ENCODE results near the gene NUDT8. TPM values are rescaled to one million over a fixed set of nuclear protein-coding genes. Genes with fewer than 3 reads are reported as not detected.

NUDT8 gene, protein sequence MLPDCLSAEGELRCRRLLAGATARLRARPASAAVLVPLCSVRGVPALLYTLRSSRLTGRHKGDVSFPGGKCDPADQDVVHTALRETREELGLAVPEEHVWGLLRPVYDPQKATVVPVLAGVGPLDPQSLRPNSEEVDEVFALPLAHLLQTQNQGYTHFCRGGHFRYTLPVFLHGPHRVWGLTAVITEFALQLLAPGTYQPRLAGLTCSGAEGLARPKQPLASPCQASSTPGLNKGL
- total RNA-seq (10 to 100 TPM in 1 of 4 donors, 1 to 10 TPM in 3; 3.6 to 10.9 (median 7.0) TPM), polyA plus RNA-seq (10 to 100 TPM; 29.6 to 63.1 (median 51.1) TPM)

DNA sequence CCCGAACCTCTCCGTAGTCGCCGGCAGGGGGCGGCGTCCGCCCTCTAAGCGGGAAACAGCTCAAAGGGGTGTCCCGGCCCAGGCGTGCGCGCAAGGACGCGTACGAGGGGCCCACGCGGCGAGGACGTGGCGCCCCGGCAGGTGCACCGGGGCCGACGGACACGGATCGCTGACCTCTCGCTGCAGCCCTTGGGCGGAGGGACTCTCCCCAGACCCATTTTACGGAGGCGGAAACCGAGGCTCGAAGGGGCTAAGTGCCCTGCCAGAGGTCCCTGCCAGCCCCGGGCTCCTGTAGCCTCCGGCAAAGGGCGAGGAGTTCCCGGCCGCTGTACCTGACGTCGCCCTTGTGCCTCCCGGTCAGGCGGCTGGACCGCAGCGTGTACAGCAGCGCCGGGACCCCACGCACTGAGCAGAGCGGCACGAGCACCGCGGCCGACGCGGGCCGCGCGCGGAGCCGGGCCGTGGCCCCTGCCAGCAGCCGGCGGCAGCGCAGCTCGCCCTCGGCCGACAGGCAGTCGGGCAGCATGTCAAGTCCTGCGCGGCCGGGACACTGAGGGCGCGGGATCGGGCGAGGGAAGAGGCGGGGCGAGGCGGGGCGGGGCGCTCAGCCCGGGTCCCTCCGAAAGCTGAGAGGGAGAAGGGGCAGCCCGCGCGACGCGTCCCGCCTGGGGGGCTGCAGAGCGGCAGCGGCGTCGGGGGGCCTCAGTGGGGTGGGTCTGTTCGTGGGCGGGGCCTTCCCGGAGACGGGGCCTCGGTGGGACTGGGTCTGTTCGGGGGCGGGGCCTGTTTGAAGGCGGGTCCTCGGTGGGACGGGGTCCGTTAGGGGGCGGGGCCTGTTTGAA is at the start of gene NUDT8:
Gene NUDT8, minus strand, starts transcription at position 552 of the 842 bp plus-strand sequence. Its CDS starts 26 bp downstream, at position 526.
- no peak for TF ChIP-seq POLR2A (IDR thresholded peaks at IDR 0.05)
- no peak for TF ChIP-seq EP300 (IDR thresholded peaks at IDR 0.05)
- peak; percentile 51 to 70 (median 60) for TF ChIP-seq POLR2AphosphoS5 (IDR thresholded peaks at IDR 0.05)
- TF ChIP-seq, protein P1, sequence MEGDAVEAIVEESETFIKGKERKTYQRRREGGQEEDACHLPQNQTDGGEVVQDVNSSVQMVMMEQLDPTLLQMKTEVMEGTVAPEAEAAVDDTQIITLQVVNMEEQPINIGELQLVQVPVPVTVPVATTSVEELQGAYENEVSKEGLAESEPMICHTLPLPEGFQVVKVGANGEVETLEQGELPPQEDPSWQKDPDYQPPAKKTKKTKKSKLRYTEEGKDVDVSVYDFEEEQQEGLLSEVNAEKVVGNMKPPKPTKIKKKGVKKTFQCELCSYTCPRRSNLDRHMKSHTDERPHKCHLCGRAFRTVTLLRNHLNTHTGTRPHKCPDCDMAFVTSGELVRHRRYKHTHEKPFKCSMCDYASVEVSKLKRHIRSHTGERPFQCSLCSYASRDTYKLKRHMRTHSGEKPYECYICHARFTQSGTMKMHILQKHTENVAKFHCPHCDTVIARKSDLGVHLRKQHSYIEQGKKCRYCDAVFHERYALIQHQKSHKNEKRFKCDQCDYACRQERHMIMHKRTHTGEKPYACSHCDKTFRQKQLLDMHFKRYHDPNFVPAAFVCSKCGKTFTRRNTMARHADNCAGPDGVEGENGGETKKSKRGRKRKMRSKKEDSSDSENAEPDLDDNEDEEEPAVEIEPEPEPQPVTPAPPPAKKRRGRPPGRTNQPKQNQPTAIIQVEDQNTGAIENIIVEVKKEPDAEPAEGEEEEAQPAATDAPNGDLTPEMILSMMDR (IDR thresholded peaks at IDR 0.05): peak; percentile 67 to 90 (median 86)
- intact Hi-C loops (cut with DNase I): loop anchor here (1.0 to 2.0 kb wide), 4 partner anchors 23 to 176 kb away; partner anchors contain the start of gene NDUFV1
- Histone ChIP-seq H3K4me1 (peaks cover 0 to 29% (median 19%) of the 10 kb centered on the region in 4 donors), H3K27me3 (no peaks in the 10 kb centered on the region), H3K4me3 (peak within 1 kb of the TSS; percentile 63 to 78 (median 68)), H3K9me3 (no peaks in the 10 kb centered on the region), H3K36me3 (no peaks in the 10 kb centered on the region), H3K27ac (peak within 1 kb of the TSS; percentile 95 to 98 (median 97))
- DNase-seq: peak; percentile 93
- WGBS, 2 donors: 1% methylated on average over 102 of the region's 102 CpGs

DNA sequence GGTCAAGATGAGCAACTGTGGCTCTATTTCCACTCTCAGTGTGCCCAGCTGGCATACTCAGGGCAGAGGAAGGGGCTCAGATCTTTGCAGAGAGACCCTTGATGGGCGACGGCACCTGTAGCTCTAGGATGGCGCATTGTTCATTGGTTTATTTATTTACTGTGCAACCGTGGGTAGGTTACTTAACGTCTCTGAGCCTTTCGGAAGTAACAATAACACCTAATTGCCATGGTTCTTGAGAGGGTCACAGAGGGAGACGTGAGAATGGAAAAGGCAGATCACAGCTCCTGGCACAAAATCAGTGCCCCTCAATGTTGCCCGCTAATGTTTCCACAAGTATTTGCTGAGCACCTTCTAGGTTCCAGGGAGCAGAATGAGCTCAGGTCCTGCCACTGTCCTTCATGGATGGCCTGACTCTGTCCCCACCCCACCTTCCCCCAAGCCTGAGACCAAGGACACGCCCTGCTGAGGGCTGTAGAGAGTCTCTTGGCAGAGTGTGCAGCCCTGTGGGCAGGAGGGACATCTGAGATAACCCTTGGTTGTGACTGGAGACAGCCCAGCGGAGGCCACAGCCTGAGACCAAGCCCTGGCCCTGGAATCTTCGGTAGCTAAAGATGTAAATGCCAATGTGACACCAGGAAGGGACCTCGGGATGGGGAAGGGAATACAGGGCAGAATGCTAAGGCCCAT is 45.5 kb upstream of the NUDT8 start:
- Histone ChIP-seq H3K4me3 (no peak overlapping the region), H3K27ac (no peak overlapping the region), H3K36me3 (no peaks in the 10 kb centered on the region), H3K9me3 (no peaks in the 10 kb centered on the region), H3K27me3 (peaks cover 0 to 8% (median 0%) of the 10 kb centered on the region in 3 donors), H3K4me1 (no peaks in the 10 kb centered on the region)
- 46 to 83% methylated on average over 12 of the region's 12 CpGs for WGBS, 2 donors
- DNase-seq: no peak
- TF ChIP-seq POLR2A (IDR thresholded peaks at IDR 0.05) (no peak), POLR2AphosphoS5 (IDR thresholded peaks at IDR 0.05) (no peak), EP300 (IDR thresholded peaks at IDR 0.05) (no peak)
- TF ChIP-seq, protein P1 (IDR thresholded peaks at IDR 0.05): no peak
- intact Hi-C loops (cut with DNase I): no loop called here

DNA sequence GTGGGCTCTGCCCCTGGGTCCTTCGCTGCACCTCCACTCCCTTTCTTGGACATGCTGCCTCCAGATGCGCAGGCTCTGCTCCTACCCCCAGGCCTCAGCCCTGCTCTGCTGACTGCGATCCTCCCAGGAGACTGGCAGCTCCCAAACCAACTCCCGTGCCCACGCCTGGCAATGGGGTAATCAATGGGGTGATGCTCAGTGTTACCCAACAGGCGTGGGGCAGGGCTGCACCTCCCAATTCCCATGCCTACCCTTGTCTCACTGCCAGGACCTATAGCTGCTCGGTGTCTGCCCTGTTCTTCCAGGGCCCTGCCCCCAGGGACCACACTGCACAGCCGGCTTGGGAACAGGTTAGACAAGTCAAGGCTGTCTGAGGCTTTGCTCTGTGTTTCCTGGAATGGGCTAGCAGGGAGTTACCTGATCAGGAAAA is 44.7 kb upstream of the NUDT8 start, which contains the start of gene ALDH3B2:
Gene ALDH3B2, minus strand, starts transcription at position 182 of the 430 bp plus-strand sequence. CDS start 7,688 bp downstream, outside the sequence.
- no peak for DNase-seq
- no peaks in the 10 kb centered on the region for H3K36me3 ChIP-seq
- H3K4me3 ChIP-seq: no peak within 1 kb of the TSS
- H3K9me3 ChIP-seq: no peaks in the 10 kb centered on the region
- no peak within 1 kb of the TSS for H3K27ac ChIP-seq
- peaks cover 0 to 8% (median 0%) of the 10 kb centered on the region in 3 donors for H3K27me3 ChIP-seq
- no peaks in the 10 kb centered on the region for H3K4me1 ChIP-seq
- intact Hi-C loops (cut with DNase I): no loop called here
- WGBS, 2 donors: 19 to 69% methylated on average over 8 of the region's 8 CpGs
- TF ChIP-seq EP300 (IDR thresholded peaks at IDR 0.05) (no peak), POLR2AphosphoS5 (IDR thresholded peaks at IDR 0.05) (no peak), POLR2A (IDR thresholded peaks at IDR 0.05) (no peak)
- TF ChIP-seq, protein P1 (IDR thresholded peaks at IDR 0.05): no peak

DNA sequence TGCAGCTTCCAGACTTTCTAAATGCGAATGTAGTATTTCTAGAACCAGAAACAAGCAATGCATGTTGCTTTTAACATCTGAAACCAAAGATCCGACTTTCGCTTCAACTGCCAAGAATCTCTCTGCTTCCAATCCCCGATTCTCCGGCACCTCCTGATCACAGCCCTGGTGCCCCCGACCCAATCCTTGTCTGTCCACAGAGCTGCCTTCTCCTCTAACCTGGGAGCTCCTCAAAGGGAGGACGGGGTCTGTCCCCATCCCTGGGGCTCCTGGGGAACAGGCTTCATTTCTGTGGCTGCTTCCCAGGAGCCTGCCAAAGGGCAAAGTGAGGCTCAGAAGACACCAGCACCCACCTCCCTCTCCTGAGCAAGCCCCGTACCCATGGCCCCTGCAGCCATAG is 44.2 kb upstream of the NUDT8 start:
- H3K4me3 ChIP-seq: no peak overlapping the region
- no peak for DNase-seq
- 80 to 83% methylated on average over 8 of the region's 8 CpGs for WGBS, 2 donors
- peaks cover 0 to 8% (median 0%) of the 10 kb centered on the region in 3 donors for H3K27me3 ChIP-seq
- no peak overlapping the region for H3K27ac ChIP-seq
- H3K4me1 ChIP-seq: no peaks in the 10 kb centered on the region
- no peaks in the 10 kb centered on the region for H3K36me3 ChIP-seq
- TF ChIP-seq, protein P1 (IDR thresholded peaks at IDR 0.05): no peak
- TF ChIP-seq POLR2AphosphoS5 (IDR thresholded peaks at IDR 0.05) (no peak), POLR2A (IDR thresholded peaks at IDR 0.05) (no peak), EP300 (IDR thresholded peaks at IDR 0.05) (no peak)
- no peaks in the 10 kb centered on the region for H3K9me3 ChIP-seq
- intact Hi-C loops (cut with DNase I): no loop called here
